Heart right ventricle (tissue), 16 donors: Measurements from ENCODE around the gene ARHGEF10L. TPM values are rescaled to one million over a fixed set of nuclear protein-coding genes. Genes with fewer than 3 reads are reported as not detected.

Experiments
- ATAC-seq, 8 donors: fragments of 200-7000 bp; cut with Tn5 transposase; one replicate each; pipeline ENCODE4 v1.9.1; 2020; ENCODE audit warnings: mild to moderate bottlenecking in 8 of 8, moderate library complexity in 8 of 8, moderate number of reproducible peaks in 1 of 8
- DNase-seq, 2 donors: peaks; one replicate each; pipeline ENCODE4 v3.0.0-alpha.2; 2020
- H3K27ac ChIP-seq, 10 donors: fragments of 200-600 bp; sonication (generic) in 2 of 10; one replicate each; pipeline versions ENCODE4 v1.5.0 to v1.8.0; 2020 to 2022; ENCODE audit warnings: mild to moderate bottlenecking in 3 of 10
- H3K27me3 ChIP-seq, 7 donors: fragments of 200-600 bp; one replicate each; pipeline ENCODE4 v1.8.0; 2021 to 2022; ENCODE audit warnings: mild to moderate bottlenecking in 2 of 7
- H3K36me3 ChIP-seq, 9 donors: fragments of 200-600 bp; sonication (generic) in 1 of 9; one replicate each; pipeline versions ENCODE4 v1.5.0 to v1.8.0; 2020 to 2022; ENCODE audit warnings: mild to moderate bottlenecking in 2 of 9
- H3K4me1 ChIP-seq, 9 donors: fragments of 200-600 bp; sonication (generic) in 1 of 9; one replicate each; pipeline versions ENCODE4 v1.5.0 to v1.8.0; 2020 to 2022; ENCODE audit warnings: mild to moderate bottlenecking in 4 of 9
- H3K4me3 ChIP-seq, 10 donors: fragments of 200-600 bp; sonication (generic) in 2 of 10; one replicate each; pipeline versions ENCODE4 v1.5.0 to v1.8.0; 2020 to 2022; ENCODE audit warnings: mild to moderate bottlenecking in 7 of 10, moderate library complexity in 2 of 10
- H3K9me3 ChIP-seq, 11 donors: fragments of 200-600 bp in 10 of 11; sonication (generic) in 2 of 11; one replicate each; pipeline versions ENCODE4 v1.5.0 to v1.8.0; 2013 to 2022; ENCODE audit warnings: mild to moderate bottlenecking in 2 of 11, control low read depth in 1 of 11, moderate library complexity in 1 of 11
- WGBS, 2 donors: extraction: QIAGEN DNeasy Blood & Tissue Kit; methylation state at CpG; one replicate each; pipeline ENCODE4 v1.1.7; 2013; ENCODE audit warnings: inconsistent platforms in 1 of 2; 5-methylcytosine and 5-hydroxymethylcytosine counted together
- intact Hi-C, 10 donors: fragments of 100-400 bp; cut with DNase I; formaldehyde crosslinking; loops; one replicate each; pipeline versions ENCODE4 v1.11.1 to v1.14.2; 2022
- polyA plus RNA-seq, 2 donors: library from polyadenylated mRNA; stranded (reverse); fragments of 200-250 nt; gene quantifications; one replicate each; pipeline ENCODE4 v1.2.3, GENCODE V29; 2013
- total RNA-seq, 10 donors: library from RNA; stranded (reverse); fragmentation: NEBNext Ultra II Directional in 3 of 10; extraction: Animal tissue kit (Norgen Biotek cat#: 25700) in 3 of 10; gene quantifications; one replicate each; pipeline versions ENCODE4 v1.2.1 to v1.2.4, GENCODE V29; 2021 to 2023
- TF ChIP-seq, protein P1 (sequence below), 9 donors: fragments of 200-600 bp; sonication (generic) in 2 of 9; IDR thresholded peaks; one replicate each; pipeline versions ENCODE4 v1.5.0 to v1.8.0; 2021 to 2022; ENCODE audit warnings: antibody characterized with exemption in 9 of 9, mild to moderate bottlenecking in 5 of 9, moderate library complexity in 1 of 9
- donor health status: Arrhythmogenic right ventricular cardiomyopathy.
- donor health status: ischemic (EF 13 %, LVEDD 7.1; RV severe dilation, severe dysfunction).
- donor health status: healthy with polysubstance abuse.
- donor health status: DM: no; HTN: yes; CAD: no.
- donor health status: DM: no; HTN: no; CAD: no.
- donor health status: ischemic (EF 25% LVEDD 6.9; RV normal size, moderate dysfunction).
- donor health status: ischemic (EF 25% LVEDD 5.7; RV mildly dilated, moderate dysfunction).
- donor health status: healthy.
- donor health status: DM: yes; HTN: yes; CAD: no.
- donor health status: Ischemic cardiomyopathy.
- donor health status: ischemic (EF 35%, LVEDD 5.7; RV mildly dilated, moderate dysfunction).
- donor health status: nonischemic (EF 11% LVEDD 7.7; RV severe dilation, severe dysfunction).
- donor health status: DM: yes; HTN: yes; CAD: no.
- donor health status: PGD.
- donor health status: ischemic (EF 29% LVEDD 5.4; RV normal size, mild dysfunction).
- donor health status: nonischemic (EF 23%, LVEDD 6.1; RV moderate dilation, normal function).

ARHGEF10L gene
- total and polyA plus RNA-seq, 12 donors = 45.4 to 68.4 (median 50.6) TPM

DNA sequence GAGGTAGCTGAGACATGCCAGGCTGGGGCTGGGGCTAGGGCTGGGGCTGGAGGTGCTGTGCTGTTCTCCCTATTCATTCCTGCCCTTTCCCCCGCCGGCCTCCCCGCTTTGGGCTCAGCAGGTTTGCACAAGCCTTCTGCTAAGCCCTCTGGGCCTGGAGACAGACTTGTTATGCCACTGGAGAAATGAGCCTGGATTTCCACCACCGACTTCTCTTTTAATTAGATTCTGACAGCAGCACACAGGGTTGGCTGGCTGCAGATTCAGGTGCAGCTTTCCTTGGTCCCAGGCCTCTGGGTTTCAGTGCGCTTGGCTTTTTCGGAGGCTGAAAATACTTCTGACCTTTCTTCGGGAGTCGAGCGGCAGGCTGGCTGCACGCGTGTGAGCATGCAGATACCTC, 144.1 kb downstream of the ARHGEF10L start:
- TF ChIP-seq, protein P1, sequence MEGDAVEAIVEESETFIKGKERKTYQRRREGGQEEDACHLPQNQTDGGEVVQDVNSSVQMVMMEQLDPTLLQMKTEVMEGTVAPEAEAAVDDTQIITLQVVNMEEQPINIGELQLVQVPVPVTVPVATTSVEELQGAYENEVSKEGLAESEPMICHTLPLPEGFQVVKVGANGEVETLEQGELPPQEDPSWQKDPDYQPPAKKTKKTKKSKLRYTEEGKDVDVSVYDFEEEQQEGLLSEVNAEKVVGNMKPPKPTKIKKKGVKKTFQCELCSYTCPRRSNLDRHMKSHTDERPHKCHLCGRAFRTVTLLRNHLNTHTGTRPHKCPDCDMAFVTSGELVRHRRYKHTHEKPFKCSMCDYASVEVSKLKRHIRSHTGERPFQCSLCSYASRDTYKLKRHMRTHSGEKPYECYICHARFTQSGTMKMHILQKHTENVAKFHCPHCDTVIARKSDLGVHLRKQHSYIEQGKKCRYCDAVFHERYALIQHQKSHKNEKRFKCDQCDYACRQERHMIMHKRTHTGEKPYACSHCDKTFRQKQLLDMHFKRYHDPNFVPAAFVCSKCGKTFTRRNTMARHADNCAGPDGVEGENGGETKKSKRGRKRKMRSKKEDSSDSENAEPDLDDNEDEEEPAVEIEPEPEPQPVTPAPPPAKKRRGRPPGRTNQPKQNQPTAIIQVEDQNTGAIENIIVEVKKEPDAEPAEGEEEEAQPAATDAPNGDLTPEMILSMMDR (IDR thresholded peaks at IDR 0.05) = no peak
- Histone ChIP-seq H3K27me3 (no peaks in the 10 kb centered on the region), H3K9me3 (no peaks in the 10 kb centered on the region), H3K27ac (no peak overlapping the region), H3K4me1 (peaks cover 0 to 14% (median 7%) of the 10 kb centered on the region in 9 donors), H3K4me3 (no peak overlapping the region), H3K36me3 (peaks cover 0 to 49% (median 3%) of the 10 kb centered on the region in 9 donors)
- 80 to 96% methylated on average over 11 of the region's 11 CpGs for WGBS, 2 donors
- DNase-seq (no peak), ATAC-seq (no peak)
- intact Hi-C loops = no loop called here

DNA sequence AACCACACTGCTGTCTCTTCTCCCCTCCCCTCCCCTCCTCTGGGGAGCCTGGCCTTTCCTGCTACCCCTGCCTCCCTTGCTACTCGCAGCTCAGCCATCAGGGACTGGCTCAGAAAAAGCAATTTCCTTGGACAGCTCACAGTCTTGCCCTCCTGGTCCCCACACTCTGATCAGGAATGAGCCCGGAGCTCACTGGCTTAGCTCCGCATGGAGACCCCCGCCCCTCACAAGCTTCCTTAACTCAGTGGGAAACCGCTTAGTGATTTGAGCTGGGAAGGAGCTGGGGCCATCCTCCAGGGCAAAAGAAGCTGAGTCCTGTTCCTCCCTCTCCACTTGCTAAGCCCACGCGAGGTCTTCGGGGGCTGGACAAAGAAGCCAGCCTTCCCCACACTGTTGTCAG, 145.3 kb downstream of the ARHGEF10L start:
- no peak for DNase-seq
- no peak for ATAC-seq
- Histone ChIP-seq H3K4me3 (no peak overlapping the region), H3K27ac (no peak overlapping the region), H3K27me3 (no peaks in the 10 kb centered on the region), H3K36me3 (peaks cover 0 to 50% (median 7%) of the 10 kb centered on the region in 9 donors), H3K4me1 (peaks cover 0 to 14% (median 7%) of the 10 kb centered on the region in 9 donors), H3K9me3 (no peaks in the 10 kb centered on the region)
- 80 to 82% methylated on average over 8 of the region's 8 CpGs for WGBS, 2 donors
- intact Hi-C loops = no loop called here
- TF ChIP-seq, protein P1 (IDR thresholded peaks at IDR 0.05) = no peak

DNA sequence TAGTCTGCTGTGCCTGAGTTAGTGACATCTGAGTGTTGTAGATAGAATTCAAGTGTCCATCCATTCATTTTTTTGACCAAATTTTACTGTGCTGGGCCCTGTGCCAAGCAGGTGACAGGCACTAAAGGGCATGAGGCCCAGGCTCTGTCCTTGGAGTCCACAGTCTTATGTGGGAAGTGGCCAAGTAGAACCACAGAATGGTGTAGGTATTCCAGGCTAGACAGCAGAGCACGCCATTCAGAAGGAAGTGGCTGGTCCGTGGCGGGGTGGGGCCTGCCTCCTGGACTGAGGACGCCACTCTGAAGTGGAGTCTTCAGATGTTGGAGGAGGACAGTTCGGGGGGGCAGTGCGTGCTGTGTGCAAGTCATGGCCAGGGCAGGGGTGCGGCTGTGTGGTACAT, 146.8 kb downstream of the ARHGEF10L start:
- DNase-seq = no peak
- Histone ChIP-seq H3K9me3 (no peaks in the 10 kb centered on the region), H3K4me3 (no peak overlapping the region), H3K36me3 (peaks cover 0 to 55% (median 17%) of the 10 kb centered on the region in 9 donors), H3K27me3 (no peaks in the 10 kb centered on the region), H3K4me1 (peaks cover 0 to 14% (median 8%) of the 10 kb centered on the region in 9 donors), H3K27ac (no peak overlapping the region)
- peak in 4 of 8 donors; percentile 17 to 37 (median 31) for ATAC-seq
- 75 to 76% methylated on average over 7 of the region's 7 CpGs for WGBS, 2 donors
- TF ChIP-seq, protein P1 (IDR thresholded peaks at IDR 0.05) = no peak
- intact Hi-C loops = no loop called here

DNA sequence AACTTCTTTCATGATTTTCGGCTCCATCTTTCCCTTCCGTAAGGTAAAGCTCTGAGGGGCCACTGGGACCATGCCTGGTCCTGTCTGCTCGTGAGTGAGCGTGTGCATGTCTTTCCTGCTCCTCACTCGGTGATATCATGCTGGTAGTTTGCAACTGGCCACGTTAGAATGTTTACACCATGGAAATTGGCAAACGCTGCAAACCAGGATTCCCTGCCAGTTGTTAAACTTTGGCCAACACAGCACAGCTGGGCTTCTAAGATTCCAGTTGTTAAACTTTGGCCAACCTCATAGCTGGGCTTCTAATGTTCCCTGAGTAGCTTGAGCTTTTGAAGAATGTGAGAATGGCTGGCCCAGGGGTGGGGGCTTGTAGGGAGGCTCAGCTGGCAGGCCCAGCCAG, 147.6 kb downstream of the ARHGEF10L start:
- ATAC-seq (no peak), DNase-seq (no peak)
- no peaks in the 10 kb centered on the region for H3K27me3 ChIP-seq
- 67 to 69% methylated on average over 7 of the region's 7 CpGs for WGBS, 2 donors
- no peaks in the 10 kb centered on the region for H3K9me3 ChIP-seq
- H3K27ac ChIP-seq = no peak overlapping the region
- intact Hi-C loops = no loop called here
- TF ChIP-seq, protein P1 (IDR thresholded peaks at IDR 0.05) = no peak
- peaks cover 0 to 56% (median 17%) of the 10 kb centered on the region in 9 donors for H3K36me3 ChIP-seq
- no peak overlapping the region for H3K4me3 ChIP-seq
- H3K4me1 ChIP-seq = peaks cover 0 to 14% (median 8%) of the 10 kb centered on the region in 9 donors
